HepG2 (cell line): ENCODE data around the gene ANAPC2. TPM values are rescaled to one million over a fixed set of nuclear protein-coding genes. Genes with fewer than 3 reads are reported as not detected.

Experiments used
- ATAC-seq: fragments of 200-7000 bp; cut with Tn5 transposase; 3 replicates; pipeline ENCODE4 v1.9.1; 2020; ENCODE audit warnings: mild to moderate bottlenecking, moderate library complexity
- BruUV-seq: library from RNA; stranded (reverse); fragments of 400-500 nt; replicated peaks from 2 replicates; lab custom pipeline; 2021; lab: Mats Ljungman, UMichigan
- CTCF ChIA-PET: fragments of 300-600 bp; formaldehyde crosslinking; extraction: SDS; loops from one replicate; lab custom pipeline; 2021; ENCODE audit warnings: low total read pairs, inconsistent platforms, low intra/inter-chr PET ratio; lab: Yijun Ruan, JAX
- POLR2A ChIA-PET: fragments of 350-600 bp; sonication (Branson Sonifier 250); formaldehyde crosslinking; loops from one replicate; lab custom pipeline; 2020; ENCODE audit warnings: antibody characterized with exemption, inconsistent platforms; lab: Yijun Ruan, JAX
- DNase-seq: peaks from one replicate; pipeline ENCODE4 v3.0.0-alpha.2; 2015; ENCODE audit warnings: low spot score
- FAIRE-seq: peaks from 3 replicates; lab custom pipeline; 2011; peaks lifted over from hg19 to GRCh38; lab: Jason Lieb, UNC
- H2AFZ ChIP-seq: one replicate; pipeline ENCODE4 v1.6.1; 2011; ENCODE audit warnings: low read length, inconsistent platforms
- H3K27ac ChIP-seq: fragments of 300-600 bp; 3 replicates; pipeline ENCODE4 v1.8.0; 2011; ENCODE audit warnings: mixed run types, mild to moderate bottlenecking, mixed read lengths, low read length, inconsistent platforms; ENCODE audit not compliant: insufficient read depth; ENCODE audit errors: extremely low read length
- H3K27me3 ChIP-seq, 2 experiments: fragments of 200-600 bp in 1 of 2; 2 replicates in 1 of 2; 3 replicates in 1 of 2; pipeline versions ENCODE4 v1.6.0 to v1.8.0; 2011; ENCODE audit warnings: low read length in 2 of 2, mild to moderate bottlenecking in 2 of 2, moderate library complexity in 2 of 2, inconsistent platforms in 1 of 2; ENCODE audit not compliant: insufficient read depth in 2 of 2, control insufficient read depth in 1 of 2
- H3K36me3 ChIP-seq, 2 experiments: fragments of 200-600 bp in 1 of 2; replicated peaks in 1 of 2; 2 replicates in 1 of 2; 3 replicates in 1 of 2; pipeline versions ENCODE4 v1.5.1 to v1.8.0; 2011; ENCODE audit warnings: low read length in 2 of 2, inconsistent platforms in 1 of 2; ENCODE audit not compliant: insufficient read depth in 2 of 2, control insufficient read depth in 1 of 2
- H3K4me1 ChIP-seq: 2 replicates; pipeline ENCODE4 v1.5.1; 2012; ENCODE audit warnings: low read length, inconsistent platforms; ENCODE audit not compliant: insufficient read depth
- H3K4me2 ChIP-seq: 2 replicates; pipeline ENCODE4 v1.6.0; 2011; ENCODE audit warnings: low read depth, low read length, inconsistent platforms
- H3K4me3 ChIP-seq, 3 experiments: fragments of 200-600 bp in 1 of 3; sonication (generic), shearing (Covaris generic) in 1 of 3; replicated peaks in 1 of 3; 2 replicates each; pipeline ENCODE4 v1.5.1; 2011 to 2016; ENCODE audit warnings: low read length in 3 of 3, inconsistent platforms in 2 of 3, low read depth in 2 of 3, mild to moderate bottlenecking in 2 of 3, control low read depth in 1 of 3, mixed read lengths in 1 of 3; ENCODE audit not compliant: insufficient read depth in 1 of 3
- H3K79me2 ChIP-seq: one replicate; pipeline ENCODE4 v1.6.1; 2011; ENCODE audit warnings: low read length, inconsistent platforms; ENCODE audit not compliant: insufficient read depth
- H3K9ac ChIP-seq: 2 replicates; pipeline ENCODE4 v1.6.0; 2011; ENCODE audit warnings: mild to moderate bottlenecking, low read depth, low read length, inconsistent platforms; ENCODE audit not compliant: insufficient read depth
- H3K9me3 ChIP-seq: 2 replicates; pipeline ENCODE4 v1.5.1; 2012; ENCODE audit warnings: mild to moderate bottlenecking, low read length
- H4K20me1 ChIP-seq: 2 replicates; pipeline ENCODE4 v1.6.0; 2011; ENCODE audit warnings: inconsistent platforms, mild to moderate bottlenecking, low read length, moderate library complexity; ENCODE audit not compliant: insufficient read depth
- ERF ChIP-seq: IDR thresholded peaks from 2 replicates; pipeline ENCODE4 v1.6.1; 2018; ENCODE audit warnings: missing biosample characterization, missing genetic modification reagents
- FOXP1 ChIP-seq, 2 experiments: fragments of 450-650 bp in 1 of 2; IDR thresholded peaks; 2 replicates each; pipeline ENCODE4 v1.6.1; 2017 to 2018; ENCODE audit warnings: antibody characterized with exemption in 1 of 2
- SNAPC2 ChIP-seq: sonication (generic); formaldehyde crosslinking; IDR thresholded peaks from 2 replicates; pipeline ENCODE4 v1.8.1; 2022; ENCODE audit warnings: mild to moderate bottlenecking, missing genetic modification reagents
- ZHX1 ChIP-seq: sonication (generic); formaldehyde crosslinking; IDR thresholded peaks from 2 replicates; pipeline ENCODE4 v1.8.1; 2022; ENCODE audit warnings: low read depth, mild to moderate bottlenecking, missing genetic modification reagents
- ZNF10 ChIP-seq: sonication (generic); formaldehyde crosslinking; IDR thresholded peaks from 2 replicates; pipeline ENCODE4 v1.4.0; 2020; ENCODE audit warnings: mild to moderate bottlenecking, low read depth, missing genetic modification reagents, borderline replicate concordance
- ZNF660 ChIP-seq: sonication (generic); formaldehyde crosslinking; IDR thresholded peaks from 2 replicates; pipeline ENCODE4 v1.5.1; 2020; ENCODE audit warnings: mild to moderate bottlenecking, low read depth, missing genetic modification reagents, borderline replicate concordance
- ZNF704 ChIP-seq: sonication (generic); formaldehyde crosslinking; IDR thresholded peaks from 2 replicates; pipeline ENCODE4 v1.8.1; 2023; ENCODE audit warnings: mild to moderate bottlenecking, inconsistent platforms, moderate library complexity, missing genetic modification reagents, borderline replicate concordance
- WGBS: methylation state at CpG from one replicate; pipeline ENCODE4 v1.1.6; 2017; ENCODE audit warnings: low lambda C conversion rate; 5-methylcytosine and 5-hydroxymethylcytosine counted together
- in situ Hi-C: cut with HindIII; loops from 2 replicates; pipeline ENCODE4 v1.10.0; 2017; ENCODE audit warnings: low pct_unique_long_range_greater_than_20kb; ENCODE audit not compliant: extremely low pct_ligation_motif_present
- intact Hi-C: fragments of 100-400 bp; cut with micrococcal nuclease; formaldehyde crosslinking; loops from one replicate; pipeline ENCODE4 v1.10.0; 2022; ENCODE audit not compliant: unreplicated experiment
- polyA plus RNA-seq, 8 experiments: library from polyadenylated mRNA; depleted of rRNA in 3 of 8; stranded (reverse) in 7 of 8; unstranded in 1 of 8; fragments of >200 nt; fragmentation: Illumina TruSeq in 4 of 8; extraction: Trizol in 4 of 8; gene quantifications; 2 replicates each; pipeline versions ENCODE4 v1.2.1 to v1.2.3, GENCODE V29; 2011 to 2016; ENCODE audit warnings: low read depth in 4 of 8, missing spikeins in 1 of 8, mixed read lengths in 1 of 8; ENCODE audit not compliant: insufficient read depth in 1 of 8
- total RNA-seq, 5 experiments: library from RNA; depleted of rRNA; stranded (reverse); fragments of >200 nt; fragmentation: Illumina TruSeq; extraction: Trizol; gene quantifications; 2 replicates each; pipeline ENCODE4 v1.2.3, GENCODE V29; 2016; ENCODE audit warnings: low read depth in 1 of 5

The ANAPC2 gene
- total and polyA plus RNA-seq, 2 of the 13 experiments (the other 11 are each of a cell fraction or from before 2014, with no cell fraction given): 12.3 to 15.4 TPM

GRCh38 chr9:137174722-137175293 is 13.6 kb downstream of the ANAPC2 start:
- CTCF ChIA-PET: no interaction called here
- DNase-seq (no peak), ATAC-seq (no peak), FAIRE-seq (no peak)
- Histone ChIP-seq H3K4me2 (no peak overlapping the region), H3K36me3 (peaks cover under 1 to 1% of the 10 kb centered on the region in 2 experiments; a peak in 1 of 5 replicates), H4K20me1 (no peaks in the 10 kb centered on the region), H2AFZ (no peak overlapping the region), H3K4me3 (no peak overlapping the region), H3K4me1 (peaks cover 7% of the 10 kb centered on the region; the same call in 1 of the 2 replicates), H3K27me3 (peaks cover 0 to 25% of the 10 kb centered on the region in 2 experiments; a peak in 3 of 5 replicates), H3K79me2 (no peaks in the 10 kb centered on the region), H3K9me3 (no peaks in the 10 kb centered on the region), H3K27ac (no peak overlapping the region), H3K9ac (no peak overlapping the region)
- intact Hi-C loops: loop anchor here (10.0 kb wide), 1 partner anchor 60 kb away; the partner anchor contains the start of gene DPP7
- WGBS: 96% methylated on average over 22 of the region's 34 CpGs
- BruUV-seq: no TSS peak
- in situ Hi-C loops: no loop called here
- POLR2A ChIA-PET: no interaction called here
- TF ChIP-seq ZHX1 (CRISPR knock-in tag) (no peak), SNAPC2 (CRISPR knock-in tag) (no peak), ZNF704 (CRISPR knock-in tag) (no peak), ZNF10 (no peak), ZNF660 (CRISPR knock-in tag) (no peak), ERF (CRISPR knock-in tag) (no peak), FOXP1 (IDR thresholded peaks at IDR 0.05) (no peak), FOXP1 (CRISPR knock-in tag; IDR thresholded peaks at IDR 0.05) (no peak)
